ENCODE data around the gene CLEC1A.
"Not testable (repeated sequence)": the region's sequence is repeated elsewhere in the genome, so short reads cannot be mapped to it uniquely, and the experiment has no call there.

The CLEC1A gene

GRCh38 chr12:10042167-10042566 is 56.6 kb downstream of the CLEC1A start:
- no peak for DNase-seq (ENCODE audit: low read depth)

GRCh38 chr12:10033783-10034545 is 64.8 kb downstream of the CLEC1A start:
- DNase-seq (ENCODE audit: low read depth), result no peak

- DNase-seq (ENCODE audit: low read depth), result no peak
These were observed 67.0 kb downstream of the CLEC1A start for GRCh38 chr12:10031771-10032175.

GRCh38 chr12:10031321-10031720 is 67.5 kb downstream of the CLEC1A start:
- DNase-seq (ENCODE audit: low read depth), result no peak

GRCh38 chr12:10030446-10030845 is 68.3 kb downstream of the CLEC1A start, which contains the start of gene CLEC9A:
Gene CLEC9A (plus strand): TSS chr12:10030682. CDS start chr12:10052688, 22,006 bp downstream.
- DNase-seq (ENCODE audit: low read depth), result no peak

GRCh38 chr12:10027721-10028120 is 71.1 kb downstream of the CLEC1A start:
- no peak for DNase-seq (ENCODE audit: low read depth)

- DNase-seq (ENCODE audit: low read depth), result no peak
These were observed 71.5 kb downstream of the CLEC1A start for GRCh38 chr12:10027311-10027710.

GRCh38 chr12:10026666-10027065 is 72.1 kb downstream of the CLEC1A start:
- not testable (repeated sequence) for DNase-seq (ENCODE audit: low read depth)

GRCh38 chr12:10025236-10025635 is 73.5 kb downstream of the CLEC1A start:
- no peak for DNase-seq (ENCODE audit: low read depth)

- no peak for DNase-seq (ENCODE audit: low read depth)
These were observed 77.4 kb downstream of the CLEC1A start for GRCh38 chr12:10021342-10021741.
